Uterus (tissue), 2 donors: ENCODE measurements around the gene SORL1.

Experiments
- CTCF ChIP-seq, 4 experiments: fragments of 200-600 bp in 2 of 4; fragments of 450-650 bp in 2 of 4; sonication (generic) in 2 of 4; IDR thresholded peaks; one replicate each; pipeline ENCODE4 v1.5.1; 2016 to 2019; ENCODE audit warnings: antibody characterized with exemption in 4 of 4, mild to moderate bottlenecking in 2 of 4, moderate library complexity in 1 of 4
- POLR2A ChIP-seq, 2 donors: fragments of 450-650 bp; IDR thresholded peaks; one replicate each; pipeline ENCODE4 v1.6.1; 2016; ENCODE audit warnings: antibody characterized with exemption in 2 of 2, mild to moderate bottlenecking in 1 of 2, moderate library complexity in 1 of 2

GRCh38 chr11:121482231-121483129 lies 30.4 kb downstream of the SORL1 start:
- TF ChIP-seq CTCF (IDR thresholded peaks at IDR 0.05) (no peak), POLR2A (IDR thresholded peaks at IDR 0.05) (no peak)
